ENCODE results near the gene TRIM34.
"Not testable (repeated sequence)": the region's sequence is repeated elsewhere in the genome, so short reads cannot be mapped to it uniquely, and the experiment has no call there.

Gene TRIM34

GRCh38 chr11:5684646-5685362, 60.0 kb downstream of the TRIM34 start, which contains the start of gene TRIM5:
Gene TRIM5 (minus strand): TSS chr11:5685074. CDS start chr11:5680177, 4,897 bp downstream.
- DNase-seq (ENCODE audit: low spot score): peak; percentile 94

- no peak for DNase-seq (ENCODE audit: low spot score)
These were observed 61.6 kb downstream of the TRIM34 start for GRCh38 chr11:5686426-5686825.

- DNase-seq (ENCODE audit: low spot score): no peak
These were observed 63.7 kb downstream of the TRIM34 start for GRCh38 chr11:5688482-5688881.

- peak; percentile 49 for DNase-seq (ENCODE audit: low spot score)
These were observed 64.8 kb downstream of the TRIM34 start, which contains the start of gene TRIM22 for GRCh38 chr11:5689551-5689983. Gene TRIM22 (plus strand): TSS chr11:5689790. CDS start chr11:5696233, 6,443 bp downstream.

- peak; percentile 36 for DNase-seq (ENCODE audit: low spot score)
These were observed 65.4 kb downstream of the TRIM34 start for GRCh38 chr11:5690216-5690615.

GRCh38 chr11:5690736-5691135, 65.9 kb downstream of the TRIM34 start:
- DNase-seq (ENCODE audit: low spot score): no peak

- DNase-seq (ENCODE audit: low spot score): not testable (repeated sequence)
These were observed 66.6 kb downstream of the TRIM34 start for GRCh38 chr11:5691238-5691963.

GRCh38 chr11:5691964-5692361, 67.2 kb downstream of the TRIM34 start:
- DNase-seq (ENCODE audit: low spot score): no peak
